T-helper 9 cell (primary cell): ENCODE measurements around the gene SERPINB1.
"Not testable (repeated sequence)": the region's sequence is repeated elsewhere in the genome, so short reads cannot be mapped to it uniquely, and the experiment has no call there.

Experiments
- DNase-seq: peaks from one replicate; pipeline ENCODE4 v3.0.0-alpha.2; 2020
- total RNA-seq, 2 donors: gene quantifications; one replicate each; lab custom pipeline; 2026; lab: John Stamatoyannopoulos, UW

SERPINB1 gene
- total RNA-seq: 58.9 to 69.9 reads per million in 2 donors

GRCh38 chr6:2841264-2842138 lies at the start of gene SERPINB1:
TSS of gene SERPINB1 (minus strand) at chr6:2841863. CDS start at chr6:2840586, 1,277 bp downstream.
- peak; percentile 50 for DNase-seq

- DNase-seq: no peak
These were observed 49.5 kb upstream of the SERPINB1 start for GRCh38 chr6:2890976-2891767.

- no peak for DNase-seq
These were observed 44.5 kb upstream of the SERPINB1 start for GRCh38 chr6:2885967-2886735.

GRCh38 chr6:2884804-2885203 lies 43.1 kb upstream of the SERPINB1 start:
- DNase-seq: no peak

DNA sequence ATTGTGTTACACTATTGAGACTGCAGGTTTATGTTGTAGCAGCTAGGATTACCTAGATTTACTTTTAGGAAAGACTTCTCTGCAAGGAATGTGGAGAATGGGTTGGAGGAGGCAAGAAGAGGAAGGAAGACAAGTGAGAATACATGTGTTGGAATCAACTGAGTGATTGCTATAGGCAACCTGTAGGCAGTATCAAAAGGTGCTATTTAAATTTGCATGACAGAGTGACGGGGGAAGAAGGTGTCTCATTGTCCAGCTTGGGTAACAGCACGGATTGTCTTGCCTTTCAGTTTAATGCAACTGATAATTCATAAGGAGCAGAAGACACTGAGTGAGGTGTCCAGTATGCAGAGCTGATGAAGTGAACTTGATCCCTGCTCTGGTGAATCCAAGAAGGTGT lies 42.0 kb upstream of the SERPINB1 start:
- DNase-seq: no peak

GRCh38 chr6:2881423-2881822 lies 39.8 kb upstream of the SERPINB1 start:
- no peak for DNase-seq

GRCh38 chr6:2880156-2880555 lies 38.5 kb upstream of the SERPINB1 start:
- DNase-seq: not testable (repeated sequence)

DNA sequence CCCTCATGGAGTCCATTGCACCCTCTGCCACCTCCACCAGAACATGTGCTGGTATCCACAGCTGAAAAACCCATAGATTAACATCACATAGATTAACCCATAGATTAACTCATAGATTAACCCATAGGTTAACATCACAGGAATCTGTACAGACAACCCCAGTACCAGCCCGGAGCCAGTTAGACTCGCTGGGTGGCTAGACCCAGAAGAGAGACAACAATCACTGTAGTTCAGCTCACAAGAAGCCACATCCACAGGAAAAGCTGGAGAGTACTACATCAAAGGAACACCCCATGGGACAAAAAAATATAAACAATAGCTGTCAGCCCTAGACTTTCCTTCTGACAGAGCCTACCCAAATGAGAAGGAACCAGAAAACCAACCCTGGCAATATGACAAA lies 36.3 kb upstream of the SERPINB1 start:
- DNase-seq: no peak

DNA sequence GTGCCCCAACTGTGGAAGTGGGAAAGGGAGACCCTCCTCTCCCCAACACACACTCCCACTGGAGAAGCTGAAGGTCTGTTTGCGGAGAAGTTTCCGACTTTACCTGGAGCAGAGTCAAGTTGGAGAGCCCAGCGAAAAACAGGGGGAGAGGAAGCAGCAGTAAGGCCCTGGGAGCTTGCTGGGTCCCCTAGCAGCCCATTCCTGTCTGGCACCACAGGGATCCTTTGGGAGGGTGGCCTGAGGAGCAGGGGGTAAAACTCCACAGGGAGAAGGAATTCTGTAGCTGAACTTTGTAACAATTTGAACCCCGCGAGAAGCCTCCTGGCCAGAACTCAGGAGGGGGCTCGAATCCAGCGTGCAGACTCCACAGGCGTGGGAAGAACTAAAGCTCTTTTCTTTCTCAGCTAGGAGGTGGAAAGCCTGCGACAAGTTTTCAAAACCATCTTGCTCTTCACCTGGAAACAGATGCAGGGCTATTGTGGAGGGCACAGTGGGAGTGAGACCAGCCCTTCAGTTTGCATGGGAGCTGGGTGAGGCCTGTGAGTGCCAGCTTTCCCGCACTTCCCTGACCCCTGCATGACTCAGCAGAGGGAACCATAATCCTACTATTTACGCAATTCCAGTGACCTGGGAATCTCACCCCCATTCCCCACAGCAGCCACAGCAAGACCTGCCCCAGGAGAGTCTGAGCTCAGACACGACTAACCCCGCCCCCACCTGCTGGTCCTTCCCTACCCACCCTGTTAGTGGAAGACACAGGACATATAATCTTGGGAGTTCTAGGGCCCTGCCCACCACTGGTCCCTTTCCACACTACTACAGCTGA lies 35.6 kb upstream of the SERPINB1 start:
- DNase-seq: no peak

DNA sequence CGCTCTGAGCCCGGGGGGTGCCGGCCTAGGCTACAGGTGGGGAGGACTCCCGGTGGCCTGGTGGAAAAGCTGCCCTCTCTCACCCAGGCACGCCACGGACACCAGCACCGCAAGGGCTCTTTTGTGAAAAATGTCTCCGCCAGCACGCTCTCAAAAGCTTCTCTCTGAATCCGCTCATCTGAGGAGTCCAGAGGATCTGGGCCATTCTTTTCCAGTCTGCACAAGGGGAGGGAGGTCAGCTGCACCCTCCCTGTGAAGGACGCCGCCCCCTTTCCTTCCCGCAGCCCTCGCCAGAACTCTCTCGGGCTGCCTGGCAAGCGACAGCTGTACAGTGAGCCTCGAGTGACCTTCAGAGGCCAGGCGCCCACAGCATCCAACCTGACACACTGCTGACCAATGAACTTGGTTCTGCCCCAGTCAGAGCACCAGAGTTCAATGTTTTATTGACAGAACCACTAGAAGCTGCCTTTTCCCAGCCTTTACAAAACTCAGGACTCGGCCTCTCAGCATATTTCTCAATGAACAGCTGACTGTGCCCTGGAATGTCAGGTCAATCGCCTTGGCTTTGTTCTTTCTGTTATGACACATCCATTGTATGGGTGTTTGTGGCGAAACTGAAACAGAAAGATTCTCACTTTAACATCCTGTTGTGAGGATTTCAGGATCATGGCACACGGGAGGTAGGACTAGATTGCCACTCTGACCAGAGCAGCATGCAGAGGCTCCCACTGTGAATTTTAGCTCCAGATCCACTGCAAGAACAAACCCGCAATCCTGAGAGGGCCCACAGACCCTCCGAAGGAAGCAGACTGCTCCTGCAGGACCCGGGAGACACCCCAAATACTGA lies 34.8 kb upstream of the SERPINB1 start:
- no peak for DNase-seq

DNA sequence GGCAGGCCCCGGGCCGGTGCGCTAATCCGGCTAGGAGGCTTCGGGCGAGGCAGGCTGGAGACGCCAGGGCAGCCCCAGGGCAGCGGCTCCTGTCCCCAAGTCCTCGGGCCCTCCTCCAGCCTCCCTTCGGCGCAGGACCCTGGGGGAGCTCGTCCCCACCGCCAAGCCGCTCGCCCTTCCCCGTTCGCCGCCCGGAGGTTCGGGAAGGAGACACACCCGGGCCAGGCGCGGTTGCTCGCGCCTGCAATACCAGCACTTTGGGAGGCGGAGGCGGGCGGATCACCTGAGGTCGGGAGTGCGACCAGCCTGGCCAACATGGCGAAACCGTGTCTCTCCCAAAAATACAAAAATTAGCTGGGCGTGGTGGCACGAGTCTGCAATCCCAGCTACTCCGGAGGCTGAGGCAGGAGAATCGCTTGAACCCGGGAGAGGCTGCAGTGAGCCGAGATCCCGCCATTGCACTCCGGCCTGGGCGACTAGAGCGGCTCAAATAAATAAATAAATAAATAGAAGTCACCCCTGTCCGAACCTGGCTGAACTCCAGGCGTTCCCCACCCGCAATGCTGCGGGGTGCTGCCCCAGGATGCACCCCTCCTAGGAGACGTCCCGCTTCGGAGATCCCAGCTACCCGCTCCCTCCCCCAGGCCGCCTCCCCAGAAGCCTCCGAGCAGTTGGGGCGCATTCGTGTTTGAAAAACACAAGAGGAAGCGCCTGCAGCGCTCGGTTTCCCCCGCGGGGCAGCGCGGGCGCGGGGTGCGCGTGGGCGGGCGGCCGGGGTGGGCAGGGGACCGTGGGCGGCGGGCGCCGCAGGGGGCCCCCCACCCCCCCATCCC lies 33.9 kb upstream of the SERPINB1 start:
- peak; percentile 43 for DNase-seq

DNA sequence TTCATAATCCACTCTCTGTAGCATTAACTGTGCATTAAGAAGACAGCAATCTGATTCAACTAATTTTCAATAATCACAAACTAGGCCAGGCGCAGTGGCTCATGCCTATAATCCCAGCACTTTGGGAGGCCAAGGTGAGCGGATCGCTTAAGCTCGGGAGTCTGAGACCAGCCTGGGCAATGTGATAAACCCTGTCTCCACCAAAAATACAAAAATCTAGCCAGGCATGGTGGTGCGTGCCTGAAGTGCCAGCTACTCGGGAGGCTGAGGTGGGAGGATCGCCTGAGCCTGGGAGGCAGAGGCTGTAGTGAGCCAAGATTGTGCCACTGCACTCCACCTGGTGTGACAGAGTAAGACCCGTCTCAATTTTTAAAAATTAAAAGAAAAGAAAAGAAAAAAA lies 32.0 kb upstream of the SERPINB1 start:
- DNase-seq: no peak

DNA sequence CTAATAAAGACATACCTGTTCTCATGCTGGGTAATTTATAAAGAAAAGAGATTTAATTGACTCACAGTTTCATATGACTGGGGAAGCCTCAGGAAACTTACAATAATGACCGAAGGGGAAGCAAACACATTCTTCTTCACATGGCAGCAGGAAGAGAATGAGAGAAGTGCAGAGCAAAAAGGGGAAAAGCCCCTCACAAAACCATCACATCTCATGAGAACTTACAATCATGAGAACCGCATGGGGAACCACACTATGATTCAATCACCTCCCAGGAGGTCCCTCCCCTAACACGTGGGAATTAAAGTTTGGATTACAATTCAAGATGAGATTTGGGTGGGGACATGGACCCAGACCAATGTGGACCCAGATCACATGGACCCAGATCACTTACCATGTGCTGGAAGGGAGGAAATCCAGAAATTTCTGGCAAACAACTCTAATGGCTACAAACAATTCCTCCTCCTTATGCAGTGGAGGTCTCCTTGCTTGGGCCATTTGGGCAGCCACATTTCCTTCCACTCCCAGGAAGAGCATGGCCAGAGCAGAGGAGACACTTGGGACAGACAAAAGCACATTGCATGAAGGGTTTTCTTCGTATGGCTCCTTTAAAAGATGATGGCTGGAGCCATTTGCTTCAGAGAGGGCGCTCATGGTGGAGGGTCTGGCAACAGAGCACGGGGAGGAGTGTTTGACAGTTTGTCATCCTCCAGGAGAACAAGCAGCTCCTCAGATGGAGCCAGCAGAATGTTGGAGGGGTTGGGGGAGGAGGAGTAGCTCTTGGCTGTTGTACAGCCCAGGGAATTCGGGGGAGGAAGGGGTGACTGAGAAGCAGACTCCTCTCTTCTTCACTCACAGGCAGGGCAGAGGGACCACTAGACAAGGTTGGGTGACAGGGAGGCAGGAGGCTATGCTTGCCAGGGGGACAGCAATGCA lies 31.0 kb upstream of the SERPINB1 start:
- DNase-seq: no peak

DNA sequence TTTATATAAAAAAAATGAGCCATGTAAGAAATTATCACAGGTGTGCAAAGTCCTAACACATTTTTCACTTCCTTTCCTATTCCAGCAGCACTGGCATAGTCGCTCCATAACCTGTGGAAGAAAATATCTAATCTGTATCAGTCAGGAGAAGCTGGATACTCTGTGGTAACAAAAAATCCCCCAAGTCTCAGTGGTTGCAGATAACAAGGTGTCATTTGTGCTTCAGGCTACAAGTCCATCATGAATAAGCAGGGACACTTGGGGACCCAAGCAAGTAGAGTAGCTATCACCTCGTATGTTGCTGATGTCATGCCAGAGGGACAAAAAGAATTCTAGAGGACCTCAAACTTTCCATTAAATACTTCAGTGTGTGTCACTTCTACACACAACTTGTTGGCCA lies 30.3 kb upstream of the SERPINB1 start:
- no peak for DNase-seq

GRCh38 chr6:2871102-2871501 lies 29.4 kb upstream of the SERPINB1 start:
- DNase-seq: no peak

DNA sequence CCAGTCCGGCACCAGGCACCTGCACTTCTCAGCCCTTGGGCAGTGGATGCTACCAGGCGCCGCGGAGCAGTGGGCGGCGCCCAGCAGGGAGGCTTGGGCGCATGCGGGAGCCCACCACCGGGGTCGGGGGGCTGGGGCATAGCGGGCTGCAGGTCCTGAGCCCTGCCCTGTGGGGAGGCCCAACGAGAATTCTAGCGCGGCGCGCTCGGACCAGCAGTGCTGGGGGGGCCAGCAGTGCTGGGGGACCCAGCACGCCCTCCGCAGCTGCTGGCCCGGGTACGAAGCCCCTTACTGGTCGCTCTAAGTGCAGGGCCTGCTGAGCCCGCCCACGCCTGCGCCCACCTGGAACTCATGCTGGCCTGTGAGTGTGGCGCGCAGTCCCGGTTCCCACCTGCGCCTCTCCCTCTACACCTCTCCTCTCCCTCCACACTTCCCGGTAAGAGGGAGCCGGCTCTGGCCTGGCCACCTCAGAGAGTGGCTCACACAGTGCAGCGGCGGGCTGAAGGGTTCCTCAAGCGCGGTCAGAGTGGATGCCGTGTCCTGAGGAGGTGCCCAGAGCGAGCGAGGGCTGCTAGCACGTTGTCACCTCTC lies 28.5 kb upstream of the SERPINB1 start:
- DNase-seq: no peak

DNA sequence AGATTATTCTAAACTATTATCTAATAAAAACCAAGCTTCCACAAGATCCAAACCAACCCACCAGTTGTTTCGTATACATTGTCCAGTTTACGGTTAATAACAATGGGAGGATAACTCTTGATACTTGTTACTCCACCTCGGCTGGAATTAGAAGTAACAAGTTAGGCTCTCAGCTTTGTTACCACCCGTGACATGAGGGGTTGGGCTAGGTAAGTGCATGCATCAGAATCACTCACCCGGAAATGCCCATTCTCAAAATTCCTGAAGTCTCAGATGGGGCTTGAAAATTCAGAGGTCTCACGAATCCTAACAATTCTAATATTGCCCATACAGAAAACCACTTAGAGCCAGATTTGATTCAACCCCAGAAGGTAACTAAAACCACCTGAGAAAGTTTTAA lies 27.0 kb upstream of the SERPINB1 start:
- DNase-seq: no peak

DNA sequence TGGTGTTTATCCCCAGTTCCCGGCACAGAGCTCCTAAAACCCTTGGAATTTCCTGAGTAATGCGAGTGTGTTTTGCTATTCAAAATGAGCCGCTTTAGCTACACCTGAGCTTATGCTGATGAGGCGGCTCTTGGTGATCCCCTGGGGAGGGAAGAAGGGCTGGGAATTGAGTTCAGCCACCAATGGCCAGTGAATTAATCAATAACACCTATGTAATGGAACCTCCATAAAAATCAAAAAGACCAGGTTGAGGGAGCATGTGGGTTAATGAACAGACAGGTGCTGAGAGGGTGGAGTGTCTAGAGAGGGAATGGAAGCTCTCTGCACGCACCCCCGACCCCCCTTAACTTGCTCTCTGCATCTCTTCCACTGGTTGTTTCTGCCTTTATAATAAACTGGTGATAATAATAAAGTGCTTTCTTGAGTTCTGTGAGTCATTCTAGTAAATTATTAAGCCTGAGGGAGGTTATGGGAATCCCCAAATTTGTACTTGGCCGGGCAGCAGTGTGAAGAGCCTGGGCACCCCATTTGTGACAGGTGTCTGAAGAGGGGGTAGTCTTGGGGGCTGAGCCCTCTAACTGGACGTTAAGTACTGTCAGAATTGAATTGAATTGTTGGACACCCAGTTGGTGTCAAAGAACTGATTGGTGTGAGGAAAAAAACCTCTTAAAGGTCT lies 24.6 kb upstream of the SERPINB1 start:
- DNase-seq: no peak
